Stimulated activated CD4-positive, alpha-beta T cell treated with anti-CD3 and anti-CD28 coated beads, Interleukin-1b, Interleukin-23, amount 100 ng/mL, for 4 hours (primary cell): Measurements from ENCODE around the gene NCAPD2.
"Not testable (repeated sequence)": the region's sequence is repeated elsewhere in the genome, so short reads cannot be mapped to it uniquely, and the experiment has no call there.

Experiments used
- DNase-seq, 2 donors: peaks; one replicate each; pipeline ENCODE4 v3.0.0-alpha.2; 2020; ENCODE audit warnings: low read depth in 2 of 2

NCAPD2 gene

DNA sequence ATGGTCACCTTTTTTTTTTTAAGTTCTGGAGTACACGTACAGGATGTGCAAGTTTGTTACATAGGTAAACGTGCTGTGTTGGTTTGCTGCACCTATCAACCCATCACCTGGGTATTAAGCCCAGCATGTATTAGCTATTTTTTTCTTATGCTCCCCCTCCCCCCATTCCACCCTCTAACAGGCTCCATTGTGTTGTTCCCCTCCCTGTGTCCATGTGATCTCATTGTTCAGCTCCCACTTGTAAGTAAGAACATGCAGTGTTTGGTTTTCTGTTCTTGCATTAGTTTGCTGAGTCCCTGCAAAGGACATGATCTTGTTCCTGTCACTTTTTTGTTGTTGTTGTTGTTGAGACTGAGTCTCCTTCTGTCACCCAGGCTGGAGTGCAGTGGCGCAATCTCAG lies 3.4 kb downstream of the NCAPD2 start:
- not testable (repeated sequence) for DNase-seq

DNA sequence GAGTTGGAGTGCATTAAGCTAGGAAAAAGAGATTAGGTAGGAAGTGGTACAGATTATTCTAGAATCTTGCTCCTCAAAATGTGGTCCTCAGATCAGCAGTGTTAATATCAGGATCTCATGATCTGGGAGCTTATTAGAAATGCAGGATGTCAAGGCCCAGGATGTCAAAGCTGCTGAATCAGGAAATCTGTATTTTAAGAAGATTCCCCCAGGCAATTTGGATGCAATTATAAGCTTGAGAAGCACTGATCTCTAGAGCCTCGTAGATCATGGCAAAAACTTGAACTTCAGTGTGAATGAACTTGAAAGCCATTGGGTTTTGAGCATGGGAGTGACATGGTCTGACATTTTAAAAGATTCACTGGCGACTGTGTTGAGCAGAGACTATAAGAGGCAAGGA lies 6.6 kb downstream of the NCAPD2 start:
- no peak for DNase-seq

DNA sequence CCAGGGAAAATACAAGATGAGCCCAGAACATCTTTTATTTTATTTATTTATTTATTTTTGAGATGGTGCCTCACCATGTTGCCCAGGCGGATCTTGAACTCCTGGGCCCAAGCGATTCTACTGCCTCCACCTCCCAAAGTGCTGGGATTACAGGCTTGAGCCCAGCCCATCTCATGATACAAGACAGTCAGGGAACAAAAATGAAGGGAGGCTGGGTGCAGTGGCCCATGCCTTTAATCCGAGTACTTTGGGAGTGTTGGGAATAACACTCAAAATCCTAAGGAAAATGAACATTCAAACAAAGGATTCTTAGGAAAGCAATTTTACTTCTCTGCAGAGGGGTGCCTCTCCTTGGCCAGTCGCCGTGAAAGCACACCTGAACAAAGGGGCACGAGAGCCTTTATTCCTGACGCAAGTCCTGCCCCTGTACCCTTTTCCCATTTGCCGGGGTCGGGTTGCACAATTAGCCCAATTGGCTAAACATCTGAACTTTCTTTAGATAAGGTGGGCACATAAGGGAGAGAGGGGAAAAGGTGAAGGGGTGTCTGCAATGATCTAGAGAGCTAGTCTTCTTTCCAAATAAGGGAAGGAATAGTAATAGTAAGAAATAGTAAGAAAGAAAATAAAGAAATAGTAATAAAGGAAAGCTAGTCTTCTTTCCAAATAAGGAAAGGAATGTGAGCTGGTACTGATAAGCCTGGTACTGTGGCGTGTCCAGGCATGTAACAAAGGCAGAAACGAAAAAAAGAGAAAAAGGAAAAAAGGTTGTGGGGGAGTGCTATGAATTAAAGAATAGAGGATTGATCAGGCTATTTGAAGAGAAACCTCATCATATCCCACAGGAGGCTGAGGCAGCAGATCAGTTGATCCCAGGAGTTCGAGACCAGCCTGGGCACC lies 13.4 kb downstream of the NCAPD2 start:
- no peak for DNase-seq

DNA sequence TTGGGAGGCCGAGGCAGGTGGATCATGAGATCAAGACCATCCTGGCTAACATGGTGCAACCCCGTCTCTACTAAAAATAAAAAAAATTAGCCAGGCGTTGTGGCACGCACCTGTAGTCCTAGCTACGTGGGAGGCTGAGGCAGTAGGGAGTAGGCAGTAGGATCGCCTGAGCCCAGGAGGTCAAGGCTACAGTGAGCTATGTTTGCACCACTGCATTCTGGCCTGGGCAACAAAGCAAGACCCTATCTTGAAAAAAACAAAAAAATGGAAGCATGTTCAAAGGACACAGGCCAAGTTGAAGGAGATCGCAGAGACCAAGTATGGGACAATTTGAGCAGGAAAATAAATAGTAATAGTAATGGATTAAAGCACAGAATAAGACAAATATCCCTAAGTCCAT lies 14.2 kb downstream of the NCAPD2 start:
- DNase-seq, result no peak

DNA sequence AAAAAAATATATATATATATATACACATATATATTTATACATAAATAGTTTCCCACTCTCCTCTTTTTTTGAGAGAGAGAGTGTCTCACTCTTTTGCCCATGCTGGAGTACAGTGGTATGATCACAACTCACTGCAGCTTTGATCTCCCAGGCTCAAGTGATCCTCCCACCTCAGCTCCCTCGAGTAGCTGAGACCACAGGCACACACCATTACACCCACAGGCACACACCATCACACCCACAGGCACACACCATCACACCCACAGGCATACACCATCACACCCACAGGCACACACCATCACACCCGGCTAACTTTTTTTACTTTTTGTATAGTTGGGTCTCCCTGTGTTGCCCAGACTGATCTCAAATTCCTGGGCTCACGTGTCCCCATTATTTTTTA lies 26.3 kb downstream of the NCAPD2 start:
- DNase-seq, result no peak

DNA sequence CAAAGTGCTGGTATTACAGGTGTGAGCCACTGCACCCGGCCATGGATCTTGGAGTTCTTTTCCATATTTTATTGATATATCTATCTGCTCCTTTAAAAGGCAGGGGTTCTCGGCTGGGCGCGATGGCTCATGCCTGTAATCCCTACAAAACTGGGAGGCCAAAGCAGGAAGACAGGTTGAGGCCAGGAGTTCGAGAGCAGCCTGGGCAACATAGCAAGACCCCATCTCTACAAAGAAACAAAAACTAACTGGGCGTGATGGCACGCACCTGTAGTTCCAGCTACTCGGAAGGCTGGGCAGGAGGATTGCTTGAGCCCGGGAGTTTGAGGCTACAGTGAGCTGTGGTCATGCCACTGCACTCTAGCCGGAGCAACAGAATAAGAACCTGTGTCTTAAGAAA lies 28.3 kb downstream of the NCAPD2 start:
- DNase-seq, result no peak

DNA sequence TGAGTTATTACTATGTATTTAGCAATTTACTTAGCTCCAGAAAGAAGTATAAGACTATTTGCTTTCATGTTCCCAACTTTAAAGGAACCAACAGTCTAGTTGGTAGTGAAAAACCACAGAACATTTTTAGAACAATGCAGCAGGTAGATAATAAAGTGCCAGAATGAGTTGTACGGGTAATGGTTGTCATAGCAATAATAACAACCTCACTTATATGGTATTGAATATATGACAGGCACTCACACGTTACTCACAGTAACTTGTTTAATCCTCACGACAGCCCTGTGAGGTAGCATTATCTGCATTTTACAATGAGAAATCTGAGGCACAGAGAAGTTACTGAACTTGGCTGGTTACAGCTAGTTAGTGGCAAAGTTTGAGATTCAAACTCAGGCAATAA lies 29.8 kb downstream of the NCAPD2 start:
- DNase-seq, result no peak

DNA sequence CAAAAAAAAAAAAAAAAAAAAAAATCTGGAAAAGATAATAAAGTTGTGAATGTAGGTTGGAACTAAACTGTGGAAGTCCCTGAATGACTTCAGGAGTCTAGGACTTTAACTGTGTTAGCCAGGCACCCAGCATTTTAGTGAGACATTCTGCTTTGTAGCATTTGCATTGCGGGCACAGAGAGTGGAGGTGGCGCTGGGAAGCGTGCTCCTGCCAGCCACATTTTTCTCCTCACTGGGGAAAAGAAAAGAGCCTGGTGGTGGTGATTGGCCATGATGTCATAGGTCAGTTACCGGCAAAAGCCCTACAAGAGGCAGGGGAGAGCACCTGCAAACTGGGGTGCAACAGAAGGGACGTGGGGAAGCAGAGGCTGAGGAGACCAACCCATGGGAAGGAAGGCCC lies 30.7 kb downstream of the NCAPD2 start:
- no peak for DNase-seq

DNA sequence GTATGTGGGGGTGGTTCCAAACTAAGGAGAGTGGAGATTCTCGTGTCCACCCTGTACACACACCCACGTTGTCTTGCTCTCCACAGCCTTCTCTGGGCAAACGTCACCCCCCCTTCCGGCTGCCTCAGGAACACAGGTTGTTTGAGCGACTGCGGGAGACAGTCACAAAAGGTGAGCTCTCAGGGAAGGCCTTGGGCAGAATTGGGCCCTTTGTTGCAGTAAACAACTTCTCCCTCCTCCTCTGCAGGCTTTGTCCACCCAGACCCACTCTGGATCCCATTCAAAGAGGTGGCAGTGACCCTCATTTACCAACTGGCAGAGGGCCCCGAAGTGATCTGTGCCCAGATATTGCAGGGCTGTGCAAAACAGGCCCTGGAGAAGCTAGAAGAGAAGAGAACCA lies 32.3 kb downstream of the NCAPD2 start:
- DNase-seq, result no peak

DNA sequence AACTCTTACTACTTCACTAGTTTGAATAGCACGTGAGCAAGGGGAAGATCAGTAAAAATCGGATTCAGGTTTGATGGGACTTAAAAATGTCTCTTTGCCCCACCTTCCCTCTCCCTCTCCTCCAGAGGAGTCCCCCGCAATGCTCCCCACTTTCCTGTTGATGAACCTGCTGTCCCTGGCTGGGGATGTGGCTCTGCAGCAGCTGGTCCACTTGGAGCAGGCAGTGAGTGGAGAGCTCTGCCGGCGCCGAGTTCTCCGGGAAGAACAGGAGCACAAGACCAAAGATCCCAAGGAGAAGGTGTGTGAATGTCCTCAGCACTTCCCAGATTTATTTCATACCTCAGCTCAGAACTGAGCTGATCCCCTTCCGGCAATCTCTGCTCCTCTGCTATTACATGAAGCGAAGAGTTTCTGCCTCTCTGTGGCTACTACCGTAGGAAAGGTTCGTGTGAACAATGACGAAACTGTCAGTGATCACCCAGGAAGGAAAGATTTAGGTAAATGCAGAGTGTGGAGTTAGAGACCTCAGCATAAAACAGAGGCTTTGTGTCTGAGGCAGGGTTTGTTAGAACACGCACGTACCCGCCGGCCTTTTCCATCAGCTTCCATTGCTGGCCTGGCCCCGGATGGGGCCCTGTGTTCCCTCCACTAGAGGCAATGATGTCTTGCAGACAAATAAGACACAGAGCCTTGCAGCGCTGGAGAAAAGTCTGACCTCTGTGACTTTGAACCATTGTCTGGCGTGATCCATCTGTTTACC lies 33.0 kb downstream of the NCAPD2 start:
- no peak for DNase-seq

DNA sequence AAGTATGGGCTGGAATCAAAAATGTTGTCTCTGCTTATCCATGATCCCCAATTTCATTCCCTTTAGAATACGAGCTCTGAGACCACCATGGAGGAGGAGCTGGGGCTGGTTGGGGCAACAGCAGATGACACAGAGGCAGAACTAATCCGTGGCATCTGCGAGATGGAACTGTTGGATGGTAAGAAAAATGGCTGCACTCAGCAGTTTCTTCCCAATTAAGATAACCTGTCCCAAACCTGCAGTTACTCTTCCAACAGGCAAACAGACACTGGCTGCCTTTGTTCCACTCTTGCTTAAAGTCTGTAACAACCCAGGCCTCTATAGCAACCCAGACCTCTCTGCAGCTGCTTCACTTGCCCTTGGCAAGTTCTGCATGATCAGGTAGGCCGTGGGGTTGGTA lies 33.8 kb downstream of the NCAPD2 start:
- no peak for DNase-seq

DNA sequence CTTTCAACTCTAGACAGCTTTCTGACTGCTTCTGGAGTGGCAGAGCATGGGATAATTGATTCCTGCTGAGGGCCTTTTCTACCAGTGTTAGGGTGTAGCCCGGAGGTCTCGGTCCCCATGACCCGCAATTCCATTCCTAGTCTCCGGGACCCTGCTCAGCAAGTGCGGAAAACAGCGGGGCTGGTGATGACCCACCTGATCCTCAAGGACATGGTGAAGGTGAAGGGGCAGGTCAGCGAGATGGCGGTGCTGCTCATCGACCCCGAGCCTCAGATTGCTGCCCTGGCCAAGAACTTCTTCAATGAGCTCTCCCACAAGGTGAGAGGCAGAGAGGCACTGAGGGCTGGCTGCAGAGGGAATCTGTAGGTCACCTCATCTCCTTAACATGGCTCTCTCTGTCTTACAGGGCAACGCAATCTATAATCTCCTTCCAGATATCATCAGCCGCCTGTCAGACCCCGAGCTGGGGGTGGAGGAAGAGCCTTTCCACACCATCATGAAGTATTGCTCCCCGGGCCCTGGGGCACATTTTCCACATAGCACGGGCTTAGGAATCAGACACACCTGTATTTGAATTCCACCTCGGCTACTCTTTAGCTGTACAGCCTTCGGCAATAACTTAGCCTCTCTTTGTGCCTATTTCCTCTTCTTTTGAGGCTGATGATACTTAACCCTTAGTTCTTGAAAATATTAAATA lies 34.8 kb downstream of the NCAPD2 start:
- DNase-seq, result no peak

DNA sequence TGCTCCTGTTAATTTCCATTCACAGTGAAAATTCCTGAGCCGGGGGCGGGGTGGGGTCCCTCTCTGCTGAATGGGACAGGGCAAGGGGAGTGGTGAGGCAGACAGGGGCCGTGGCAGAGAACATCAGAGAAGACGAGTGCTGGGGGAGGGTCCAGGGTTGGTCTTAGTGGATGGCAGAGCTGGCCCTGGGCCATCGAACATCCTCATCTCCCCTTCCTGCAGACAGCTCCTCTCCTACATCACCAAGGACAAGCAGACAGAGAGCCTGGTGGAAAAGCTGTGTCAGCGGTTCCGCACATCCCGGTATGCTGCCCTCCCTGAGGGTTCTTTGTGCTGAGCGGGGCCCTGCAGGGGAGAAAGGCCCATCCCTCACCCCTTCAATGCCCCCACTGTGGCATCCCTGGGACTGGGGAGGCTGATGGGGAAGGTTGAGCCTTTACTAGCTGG lies 35.4 kb downstream of the NCAPD2 start:
- DNase-seq, result no peak

DNA sequence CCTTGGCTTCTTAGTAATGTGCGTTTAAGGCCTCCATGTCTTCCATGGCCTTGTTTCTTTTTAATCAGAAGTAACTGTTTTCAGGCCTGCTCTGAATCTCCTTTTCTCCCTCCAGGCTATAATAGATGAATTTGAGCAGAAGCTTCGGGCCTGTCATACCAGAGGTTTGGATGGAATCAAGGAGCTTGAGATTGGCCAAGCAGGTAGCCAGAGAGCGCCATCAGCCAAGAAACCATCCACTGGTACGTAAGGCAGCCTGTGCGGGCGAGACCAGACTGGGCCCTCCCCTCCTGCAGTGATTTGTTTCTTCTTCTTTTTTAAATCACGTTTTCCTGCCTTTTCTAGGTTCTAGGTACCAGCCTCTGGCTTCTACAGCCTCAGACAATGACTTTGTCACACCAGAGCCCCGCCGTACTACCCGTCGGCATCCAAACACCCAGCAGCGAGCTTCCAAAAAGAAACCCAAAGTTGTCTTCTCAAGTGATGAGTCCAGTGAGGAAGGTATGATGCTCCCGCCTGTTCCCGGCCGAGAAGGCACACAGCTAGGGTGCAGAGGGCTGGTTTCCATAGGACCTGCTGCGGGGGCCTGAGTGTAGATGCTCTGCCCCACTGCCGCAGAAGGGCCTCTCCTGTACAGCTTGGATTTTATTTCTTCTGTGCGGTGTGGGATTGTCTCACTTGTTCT lies 36.8 kb downstream of the NCAPD2 start:
- no peak for DNase-seq

DNA sequence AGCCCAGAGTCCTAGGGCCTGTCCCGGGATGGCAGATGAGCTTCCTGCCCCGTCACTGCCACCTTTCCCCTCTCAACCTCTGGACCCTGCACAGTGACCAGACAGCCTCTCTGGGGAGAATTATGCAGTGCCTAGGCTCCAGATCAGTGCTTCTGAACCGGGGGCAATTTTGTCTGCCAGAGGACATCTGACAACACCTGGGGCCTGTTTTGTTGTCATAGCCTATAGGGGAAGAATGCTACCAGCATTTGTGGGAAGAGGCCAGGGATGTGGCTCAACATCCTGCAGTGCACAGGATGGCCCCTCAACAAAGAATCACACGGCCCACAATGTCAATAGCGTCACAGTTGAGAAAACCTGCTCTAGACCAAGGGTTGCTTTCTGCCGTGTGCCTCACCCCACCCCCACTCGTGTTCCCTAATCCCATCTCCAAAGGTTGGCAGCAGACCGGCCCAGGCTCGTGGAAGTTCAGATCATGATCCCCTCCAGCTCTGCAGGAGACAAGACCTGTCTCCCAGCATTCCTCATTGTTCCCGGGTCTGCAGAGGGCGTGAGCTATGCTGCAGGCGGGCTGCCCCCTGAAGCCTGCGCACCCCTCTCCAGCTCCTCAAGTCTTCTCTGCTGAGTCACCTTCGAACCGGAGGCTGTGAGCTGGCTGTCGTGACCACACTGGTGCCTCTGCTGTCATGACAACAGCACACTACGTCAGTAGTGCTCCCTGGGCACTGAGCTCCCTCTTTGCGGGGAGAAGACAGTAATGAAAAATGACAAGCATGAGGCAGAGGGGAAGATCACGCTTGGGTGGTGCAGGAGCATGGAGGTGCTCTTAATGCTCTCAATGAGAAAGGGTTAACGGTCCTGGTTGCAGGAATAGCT lies 38.4 kb downstream of the NCAPD2 start:
- peak; percentile 61 to 74 for DNase-seq

DNA sequence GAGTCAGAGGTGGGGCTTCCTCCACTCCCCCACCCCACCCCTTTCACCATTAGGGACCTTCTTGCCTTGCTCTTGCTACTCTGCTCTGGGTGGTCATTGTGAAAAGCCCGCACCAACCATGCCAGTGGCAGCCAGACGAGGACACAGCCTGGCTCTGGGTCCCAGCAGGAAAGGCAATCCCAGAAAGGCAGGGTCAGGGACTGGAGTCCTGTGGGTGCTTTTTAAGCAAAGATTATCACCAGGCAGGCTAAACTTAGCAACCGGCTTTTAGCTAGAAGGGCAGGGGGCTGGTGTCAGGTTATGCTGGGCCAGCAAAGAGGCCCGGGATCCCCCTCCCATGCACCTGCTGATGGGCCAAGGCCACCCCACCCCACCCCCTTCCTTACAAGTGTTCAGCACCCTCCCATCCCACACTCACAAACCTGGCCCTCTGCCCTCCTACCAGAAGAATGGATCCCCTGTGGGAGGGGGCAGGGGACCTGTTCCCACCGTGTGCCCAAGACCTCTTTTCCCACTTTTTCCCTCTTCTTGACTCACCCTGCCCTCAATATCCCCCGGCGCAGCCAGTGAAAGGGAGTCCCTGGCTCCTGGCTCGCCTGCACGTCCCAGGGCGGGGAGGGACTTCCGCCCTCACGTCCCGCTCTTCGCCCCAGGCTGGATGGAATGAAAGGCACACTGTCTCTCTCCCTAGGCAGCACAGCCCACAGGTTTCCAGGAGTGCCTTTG lies 39.2 kb downstream of the NCAPD2 start:
- DNase-seq, result no peak

DNA sequence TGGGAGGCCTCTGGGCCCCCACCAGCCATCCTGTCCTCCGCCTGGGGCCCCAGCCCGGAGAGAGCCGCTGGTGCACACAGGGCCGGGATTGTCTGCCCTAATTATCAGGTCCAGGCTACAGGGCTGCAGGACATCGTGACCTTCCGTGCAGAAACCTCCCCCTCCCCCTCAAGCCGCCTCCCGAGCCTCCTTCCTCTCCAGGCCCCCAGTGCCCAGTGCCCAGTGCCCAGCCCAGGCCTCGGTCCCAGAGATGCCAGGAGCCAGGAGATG lies 39.7 kb downstream of the NCAPD2 start:
- DNase-seq, result no peak

DNA sequence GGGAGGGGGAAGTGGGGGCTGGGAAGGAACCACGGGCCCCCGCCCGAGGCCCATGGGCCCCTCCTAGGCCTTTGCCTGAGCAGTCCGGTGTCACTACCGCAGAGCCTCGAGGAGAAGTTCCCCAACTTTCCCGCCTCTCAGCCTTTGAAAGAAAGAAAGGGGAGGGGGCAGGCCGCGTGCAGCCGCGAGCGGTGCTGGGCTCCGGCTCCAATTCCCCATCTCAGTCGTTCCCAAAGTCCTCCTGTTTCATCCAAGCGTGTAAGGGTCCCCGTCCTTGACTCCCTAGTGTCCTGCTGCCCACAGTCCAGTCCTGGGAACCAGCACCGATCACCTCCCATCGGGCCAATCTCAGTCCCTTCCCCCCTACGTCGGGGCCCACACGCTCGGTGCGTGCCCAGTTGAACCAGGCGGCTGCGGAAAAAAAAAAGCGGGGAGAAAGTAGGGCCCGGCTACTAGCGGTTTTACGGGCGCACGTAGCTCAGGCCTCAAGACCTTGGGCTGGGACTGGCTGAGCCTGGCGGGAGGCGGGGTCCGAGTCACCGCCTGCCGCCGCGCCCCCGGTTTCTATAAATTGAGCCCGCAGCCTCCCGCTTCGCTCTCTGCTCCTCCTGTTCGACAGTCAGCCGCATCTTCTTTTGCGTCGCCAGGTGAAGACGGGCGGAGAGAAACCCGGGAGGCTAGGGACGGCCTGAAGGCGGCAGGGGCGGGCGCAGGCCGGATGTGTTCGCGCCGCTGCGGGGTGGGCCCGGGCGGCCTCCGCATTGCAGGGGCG lies 40.2 kb downstream of the NCAPD2 start, which contains the start of gene GAPDH:
Gene GAPDH, plus strand, starts transcription at position 595 of the 772 bp plus-strand sequence. CDS start 316 bp downstream, outside the sequence.
- DNase-seq, result peak; percentile 81

DNA sequence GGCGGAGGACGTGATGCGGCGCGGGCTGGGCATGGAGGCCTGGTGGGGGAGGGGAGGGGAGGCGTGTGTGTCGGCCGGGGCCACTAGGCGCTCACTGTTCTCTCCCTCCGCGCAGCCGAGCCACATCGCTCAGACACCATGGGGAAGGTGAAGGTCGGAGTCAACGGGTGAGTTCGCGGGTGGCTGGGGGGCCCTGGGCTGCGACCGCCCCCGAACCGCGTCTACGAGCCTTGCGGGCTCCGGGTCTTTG lies 40.7 kb downstream of the NCAPD2 start:
- DNase-seq, result peak in 1 of 2 donors; percentile 77
